H1 (cell line): ENCODE data around the gene BAX. TPM values are rescaled to one million over a fixed set of nuclear protein-coding genes. Genes with fewer than 3 reads are reported as not detected.

Experiments used
- CTCF ChIA-PET: fragments of 300-600 bp; sonication (Branson Sonifier 250); formaldehyde crosslinking; loops from one replicate; lab custom pipeline; 2021; ENCODE audit not compliant: partially characterized antibody; lab: Charles Lee
- POLR2A ChIA-PET: fragments of 300-600 bp; sonication (Branson Sonifier 250); formaldehyde crosslinking; loops from one replicate; lab custom pipeline; 2021; ENCODE audit warnings: inconsistent platforms; ENCODE audit not compliant: partially characterized antibody; lab: Charles Lee
- DNase-seq, 2 experiments: peaks; one replicate each; pipeline versions ENCODE4 v3.0.0 to v3.0.0-alpha.2; 2010 to 2022; ENCODE audit warnings: low spot score in 2 of 2, low read depth in 1 of 2, mixed read lengths in 1 of 2
- FAIRE-seq: peaks from 2 replicates; lab custom pipeline; 2011; peaks lifted over from hg19 to GRCh38; lab: Jason Lieb, UNC
- H2AFZ ChIP-seq: 2 replicates; pipeline ENCODE4 v1.8.1; 2012; ENCODE audit warnings: low read length, inconsistent platforms
- H2AK5ac ChIP-seq: 2 replicates; pipeline ENCODE4 v1.6.1; 2013; ENCODE audit warnings: low read depth, low read length
- H2BK120ac ChIP-seq: replicated peaks from 2 replicates; pipeline ENCODE3; 2013; ENCODE audit warnings: low read depth, low read length, inconsistent platforms
- H2BK12ac ChIP-seq: 2 replicates; pipeline ENCODE4 v1.6.1; 2013; ENCODE audit warnings: low read depth, low read length
- H2BK15ac ChIP-seq: 2 replicates; pipeline ENCODE4 v1.6.1; 2013; ENCODE audit warnings: low read length
- H2BK20ac ChIP-seq: 2 replicates; pipeline ENCODE4 v1.6.1; 2013; ENCODE audit warnings: low read length
- H2BK5ac ChIP-seq: 2 replicates; pipeline ENCODE4 v1.6.1; 2013; ENCODE audit warnings: low read depth, low read length
- H3K14ac ChIP-seq: 2 replicates; pipeline ENCODE4 v1.6.1; 2013; ENCODE audit warnings: inconsistent platforms; ENCODE audit not compliant: insufficient read length
- H3K18ac ChIP-seq: 2 replicates; pipeline ENCODE4 v1.6.1; 2013; ENCODE audit warnings: low read length; ENCODE audit errors: extremely low read depth
- H3K23ac ChIP-seq: 2 replicates; pipeline ENCODE4 v1.6.1; 2013; ENCODE audit warnings: inconsistent platforms; ENCODE audit not compliant: insufficient read length
- H3K23me2 ChIP-seq: 2 replicates; pipeline ENCODE4 v1.6.1; 2013; ENCODE audit warnings: low read depth, low read length
- H3K27ac ChIP-seq: 2 replicates; pipeline ENCODE4 v1.6.1; 2011; ENCODE audit warnings: low read depth, low read length, inconsistent platforms
- H3K27me3 ChIP-seq, 4 experiments: replicated peaks in 1 of 4; 1 replicate in 1 of 4; 2 replicates in 3 of 4; pipeline versions ENCODE4 v1.6.1 to v1.8.1; 2011 to 2013; ENCODE audit warnings: low read length in 3 of 4, mild to moderate bottlenecking in 3 of 4, inconsistent platforms in 2 of 4, mixed read lengths in 2 of 4, moderate library complexity in 1 of 4; ENCODE audit not compliant: control insufficient read depth in 3 of 4, insufficient read depth in 3 of 4; ENCODE audit errors: extremely low read depth in 1 of 4
- H3K36me3 ChIP-seq, 4 experiments: 2 replicates each; pipeline versions ENCODE4 v1.6.1 to v1.8.1; 2011 to 2013; ENCODE audit warnings: mild to moderate bottlenecking in 4 of 4, low read length in 3 of 4, moderate library complexity in 2 of 4, control low read depth in 1 of 4, inconsistent platforms in 1 of 4; ENCODE audit not compliant: insufficient read depth in 4 of 4, control insufficient read depth in 2 of 4
- H3K4ac ChIP-seq: replicated peaks from 2 replicates; pipeline ENCODE3; 2013; ENCODE audit warnings: low read length, low read depth, mixed read lengths, inconsistent platforms; ENCODE audit not compliant: insufficient read length
- H3K4me1 ChIP-seq, 4 experiments: replicated peaks in 1 of 4; 1 replicate in 1 of 4; 2 replicates in 3 of 4; pipeline versions ENCODE4 v1.6.1 to v1.8.1; 2011 to 2013; ENCODE audit warnings: low read length in 3 of 4, inconsistent platforms in 2 of 4, mixed read lengths in 1 of 4; ENCODE audit not compliant: insufficient read depth in 4 of 4, control insufficient read depth in 3 of 4
- H3K4me2 ChIP-seq, 2 experiments: 2 replicates each; pipeline versions ENCODE4 v1.6.1 to v1.8.1; 2011 to 2013; ENCODE audit warnings: low read depth in 2 of 2, low read length in 2 of 2, control low read depth in 1 of 2, inconsistent platforms in 1 of 2, mild to moderate bottlenecking in 1 of 2; ENCODE audit not compliant: insufficient read depth in 1 of 2
- H3K4me3 ChIP-seq, 4 experiments: fragments of 200-600, 300-600 bp in 1 of 4; sonication (generic), shearing (Covaris generic), sonication (Bioruptor Twin) in 1 of 4; 2 replicates each; pipeline versions ENCODE4 v1.5.1 to v1.8.1; 2011 to 2016; ENCODE audit warnings: low read length in 4 of 4, low read depth in 3 of 4, control low read depth in 2 of 4, inconsistent platforms in 2 of 4, mild to moderate bottlenecking in 2 of 4, mixed read lengths in 1 of 4, moderate library complexity in 1 of 4; ENCODE audit not compliant: insufficient read depth in 2 of 4; ENCODE audit errors: extremely low read depth in 1 of 4
- H3K56ac ChIP-seq: replicated peaks from 2 replicates; pipeline ENCODE3; 2013; ENCODE audit warnings: low read depth, mild to moderate bottlenecking, mixed read lengths, low read length, inconsistent platforms; ENCODE audit not compliant: insufficient read length
- H3K79me1 ChIP-seq: 2 replicates; pipeline ENCODE4 v1.6.1; 2013; ENCODE audit warnings: low read depth, low read length, control low read depth
- H3K79me2 ChIP-seq, 2 experiments: 2 replicates each; pipeline versions ENCODE4 v1.6.1 to v1.8.1; 2012 to 2013; ENCODE audit warnings: low read length in 2 of 2, mild to moderate bottlenecking in 2 of 2, inconsistent platforms in 1 of 2; ENCODE audit not compliant: insufficient read depth in 2 of 2, control insufficient read depth in 1 of 2
- H3K9ac ChIP-seq, 4 experiments: replicated peaks in 1 of 4; 1 replicate in 1 of 4; 2 replicates in 3 of 4; pipeline versions ENCODE4 v1.6.1 to v1.8.1; 2011 to 2013; ENCODE audit warnings: low read depth in 3 of 4, low read length in 3 of 4, control low read depth in 2 of 4, mild to moderate bottlenecking in 2 of 4, moderate library complexity in 2 of 4, inconsistent platforms in 1 of 4; ENCODE audit errors: extremely low read depth in 1 of 4
- H3K9me3 ChIP-seq, 2 experiments: 2 replicates each; pipeline versions ENCODE4 v1.6.1 to v1.8.1; 2012 to 2013; ENCODE audit warnings: mild to moderate bottlenecking in 2 of 2, moderate library complexity in 2 of 2, control low read depth in 1 of 2, inconsistent platforms in 1 of 2, low read depth in 1 of 2, low read length in 1 of 2, mixed read lengths in 1 of 2; ENCODE audit not compliant: insufficient read depth in 2 of 2
- H4K20me1 ChIP-seq, 2 experiments: replicated peaks in 1 of 2; 2 replicates each; pipeline versions ENCODE3 to v1.8.1; 2011 to 2013; ENCODE audit warnings: inconsistent platforms in 2 of 2, low read length in 2 of 2, mild to moderate bottlenecking in 1 of 2; ENCODE audit not compliant: insufficient read depth in 2 of 2, control insufficient read depth in 1 of 2
- H4K5ac ChIP-seq: 2 replicates; pipeline ENCODE4 v1.6.1; 2013; ENCODE audit warnings: low read length, low read depth, mixed read lengths, inconsistent platforms; ENCODE audit not compliant: insufficient read length
- H4K8ac ChIP-seq: 2 replicates; pipeline ENCODE4 v1.8.0; 2013; ENCODE audit warnings: mild to moderate bottlenecking, moderate library complexity, low read length, inconsistent platforms; ENCODE audit not compliant: insufficient read depth; ENCODE audit errors: extremely low read depth
- H4K91ac ChIP-seq: replicated peaks from 2 replicates; pipeline ENCODE3; 2013; ENCODE audit warnings: low read length, mixed read lengths, inconsistent platforms; ENCODE audit not compliant: insufficient read length
- ATF2 ChIP-seq: IDR thresholded peaks from 2 replicates; pipeline ENCODE4 v1.6.1; 2012; ENCODE audit warnings: low read length, inconsistent platforms
- BRCA1 ChIP-seq: IDR thresholded peaks from 2 replicates; pipeline ENCODE4 v1.6.1; 2012; ENCODE audit warnings: low read depth, low read length, improper control_type of control experiment
- CBX8 ChIP-seq: fragments of 300-800, 300-1000 bp; sonication (generic); IDR thresholded peaks from 2 replicates; pipeline ENCODE4 v1.7.1; 2016; ENCODE audit warnings: low read depth, low read length, borderline replicate concordance
- CHD2 ChIP-seq: IDR thresholded peaks from 2 replicates; pipeline ENCODE4 v1.6.1; 2012; ENCODE audit warnings: low read length, improper control_type of control experiment
- E2F6 ChIP-seq: IDR thresholded peaks from 2 replicates; pipeline ENCODE4 v1.6.1; 2012; ENCODE audit warnings: inconsistent platforms
- EZH2 ChIP-seq: fragments of 200-600 bp; sonication (generic); IDR thresholded peaks from 2 replicates; pipeline ENCODE4 v1.7.1; 2012; ENCODE audit warnings: low read depth, mild to moderate bottlenecking, moderate library complexity, low read length, inconsistent platforms; ENCODE audit not compliant: severe bottlenecking
- FOSL1 ChIP-seq: IDR thresholded peaks from 2 replicates; pipeline ENCODE4 v1.6.1; 2011; ENCODE audit warnings: mild to moderate bottlenecking, low read depth, low read length, moderate library complexity; ENCODE audit not compliant: insufficient read depth
- RBBP5 ChIP-seq: IDR thresholded peaks from 2 replicates; pipeline ENCODE4 v1.7.1; 2012; ENCODE audit warnings: low read depth, mild to moderate bottlenecking, inconsistent platforms, low read length, moderate library complexity, borderline replicate concordance
- RXRA ChIP-seq: IDR thresholded peaks from 2 replicates; pipeline ENCODE4 v1.6.1; 2011; ENCODE audit warnings: low read depth, mild to moderate bottlenecking, low read length, moderate library complexity; ENCODE audit not compliant: insufficient read depth
- TCF12 ChIP-seq: IDR thresholded peaks from 2 replicates; pipeline ENCODE4 v1.6.1; 2011; ENCODE audit warnings: low read depth, mild to moderate bottlenecking, low read length
- YY1 ChIP-seq: IDR thresholded peaks from 2 replicates; pipeline ENCODE4 v1.6.1; 2011; ENCODE audit warnings: low read depth, mild to moderate bottlenecking, low read length
- WGBS, 2 experiments: shearing (Covaris generic) in 1 of 2; methylation state at CpG; one replicate each; pipeline versions ENCODE4 v1.1.6 to v1.1.7; 2013 to 2015; ENCODE audit warnings: low lambda C conversion rate in 2 of 2, mixed read lengths in 2 of 2, inconsistent platforms in 1 of 2, low coverage in 1 of 2, missing lambda C conversion rate in 1 of 2; ENCODE audit not compliant: insufficient replicate concordance in 2 of 2, insufficient coverage in 1 of 2, insufficient read length in 1 of 2; ENCODE audit errors: extremely low coverage in 1 of 2, missing lambda C conversion rate in 1 of 2; 5-methylcytosine and 5-hydroxymethylcytosine counted together
- polyA plus RNA-seq, 7 experiments: library from polyadenylated mRNA; depleted of rRNA in 3 of 7; stranded (reverse) in 5 of 7; unstranded in 2 of 7; fragments of >200 nt in 5 of 7; fragments of 200-250 nt in 2 of 7; gene quantifications; 1 replicate in 5 of 7; 2 replicates in 1 of 7; 4 replicates in 1 of 7; pipeline versions ENCODE4 v1.2.1 to v1.2.3, GENCODE V29; 2011 to 2013; ENCODE audit warnings: missing spikeins in 2 of 7, mixed read lengths in 2 of 7
- total RNA-seq: library from RNA; stranded (reverse); fragmentation: NEBNext Ultra II Directional; extraction: Animal tissue kit (Norgen Biotek cat#: 25700); gene quantifications from 2 replicates; pipeline ENCODE4 v1.2.1, GENCODE V29; 2021

Gene BAX
- total and polyA plus RNA-seq, 2 of the 8 experiments (the other 6 are each of a cell fraction or from before 2014, with no cell fraction given) = 257 to 346 TPM

- Histone ChIP-seq H3K23me2 (no peaks in the 10 kb centered on the region; the same call in 1 of the 2 replicates), H3K79me2 (peaks cover 0 to 19% of the 10 kb centered on the region in 2 experiments; a peak in 2 of 4 replicates), H3K23ac (no peak overlapping the region), H4K91ac (no peak overlapping the region), H3K27me3 (no peaks in the 10 kb centered on the region; a peak in 1 of 7 replicates), H2BK120ac (no peak overlapping the region), H2BK15ac (no peak overlapping the region), H2BK12ac (no peak overlapping the region), H3K9ac (no peak overlapping the region), H3K14ac (no peak overlapping the region), H2AFZ (no peak overlapping the region), H3K4me2 (no peak overlapping the region), H3K27ac (no peak overlapping the region), H3K4me3 (no peak overlapping the region), H2BK5ac (no peak overlapping the region), H3K4me1 (peaks cover 0 to 11% (median 6%) of the 10 kb centered on the region in 4 experiments; a peak in 5 of 7 replicates), H3K4ac (no peak overlapping the region), H3K9me3 (no peaks in the 10 kb centered on the region), H4K8ac (no peak overlapping the region), H2AK5ac (no peak overlapping the region), H3K79me1 (no peaks in the 10 kb centered on the region; the same call in 1 of the 2 replicates), H3K18ac (no peak overlapping the region), H2BK20ac (no peak overlapping the region), H4K5ac (no peak overlapping the region), H4K20me1 (peaks cover 2% of the 10 kb centered on the region in 2 experiments), H3K56ac (no peak overlapping the region), H3K36me3 (peaks cover 4 to 15% (median 9%) of the 10 kb centered on the region in 4 experiments; a peak in 6 of 8 replicates)
- DNase-seq (no peak), FAIRE-seq (no peak)
- CTCF ChIA-PET = interaction anchor here (0.6 to 1.5 kb wide), 10 partner anchors 9 to 553 kb away, joined by 3 to 6 read pairs (median 3); partner anchors contain the start of gene FTL
- POLR2A ChIA-PET = interaction anchor here (0.6 to 3.8 kb wide), 7 partner anchors 9 to 185 kb away, joined by 3 to 27 read pairs (median 9); partner anchors contain the start of gene FTL
- WGBS, 2 experiments = 91% methylated on average over 4 of the region's 4 CpGs; no CpG with 5 or more reads in 1 of the 2 experiments
- no peak for TF ChIP-seq EZH2
- TF ChIP-seq RXRA = no peak
- no peak for TF ChIP-seq RBBP5
- TF ChIP-seq ATF2 = no peak
- no peak for TF ChIP-seq YY1
- TF ChIP-seq CHD2 = no peak
- TF ChIP-seq BRCA1 = no peak
- TF ChIP-seq FOSL1 = no peak
- no peak for TF ChIP-seq CBX8
- TF ChIP-seq E2F6 = no peak
- no peak for TF ChIP-seq TCF12
Measured at GRCh38 chr19:48953141-48953540, 1.5 kb upstream of the BAX start.
